IMR-90 (cell line): ENCODE results near the gene SRC. TPM values are rescaled to one million over a fixed set of nuclear protein-coding genes. Genes with fewer than 3 reads are reported as not detected.
"Not testable (repeated sequence)": the region's sequence is repeated elsewhere in the genome, so short reads cannot be mapped to it uniquely, and the experiment has no call there.

Source experiments
- ATAC-seq: fragments of 200-7000 bp; cut with Tn5 transposase; 2 replicates; pipeline ENCODE4 v1.9.1; 2020; ENCODE audit warnings: low read depth, mild to moderate bottlenecking, moderate library complexity
- BruUV-seq: library from RNA; stranded (reverse); fragments of 400-500 nt; replicated peaks from 2 replicates; lab custom pipeline; 2021; lab: Mats Ljungman, UMichigan
- CTCF ChIA-PET: fragments of 300-600 bp; formaldehyde crosslinking; extraction: SDS; loops from one replicate; lab custom pipeline; 2021; ENCODE audit warnings: antibody characterized with exemption; lab: Yijun Ruan, JAX
- POLR2A ChIA-PET: fragments of 300-600 bp; sonication (Branson Sonifier 250); formaldehyde crosslinking; loops from one replicate; lab custom pipeline; 2022; ENCODE audit warnings: antibody characterized with exemption; ENCODE audit not compliant: unreplicated experiment; lab: Charles Lee
- DNase-seq: peaks from one replicate; pipeline ENCODE4 v3.0.0; 2013
- H2AFZ ChIP-seq: replicated peaks from 2 replicates; pipeline ENCODE3; 2013; ENCODE audit warnings: low read length, mild to moderate bottlenecking; ENCODE audit not compliant: poor library complexity
- H2AK5ac ChIP-seq: 2 replicates; pipeline ENCODE4 v1.6.1; 2013; ENCODE audit warnings: low read depth, low read length, inconsistent platforms
- H2AK9ac ChIP-seq: replicated peaks from 2 replicates; pipeline ENCODE3; 2013; ENCODE audit warnings: mild to moderate bottlenecking, low read depth, low read length, moderate library complexity; ENCODE audit not compliant: poor library complexity
- H2BK120ac ChIP-seq: 2 replicates; pipeline ENCODE4 v1.6.1; 2013; ENCODE audit warnings: low read depth, low read length, inconsistent platforms
- H2BK15ac ChIP-seq: 3 replicates; pipeline ENCODE4 v1.6.1; 2013; ENCODE audit warnings: low read depth, low read length, inconsistent platforms
- H2BK20ac ChIP-seq: 2 replicates; pipeline ENCODE4 v1.6.1; 2013; ENCODE audit warnings: low read depth, mild to moderate bottlenecking, inconsistent platforms, low read length, moderate library complexity
- H2BK5ac ChIP-seq: 2 replicates; pipeline ENCODE4 v1.6.1; 2013; ENCODE audit warnings: mild to moderate bottlenecking, low read depth, low read length, inconsistent platforms; ENCODE audit not compliant: poor library complexity, severe bottlenecking
- H3K14ac ChIP-seq: replicated peaks from 2 replicates; pipeline ENCODE4 v1.6.1; 2013; ENCODE audit warnings: low read depth, low read length, inconsistent platforms
- H3K18ac ChIP-seq: 2 replicates; pipeline ENCODE4 v1.6.1; 2013; ENCODE audit warnings: low read depth, low read length, control low read depth
- H3K23ac ChIP-seq: 2 replicates; pipeline ENCODE4 v1.6.1; 2013; ENCODE audit warnings: low read depth, low read length, inconsistent platforms
- H3K27ac ChIP-seq: 2 replicates; pipeline ENCODE4 v1.5.1; 2013; ENCODE audit warnings: mild to moderate bottlenecking, control low read depth, low read length; ENCODE audit not compliant: insufficient read depth
- H3K27me3 ChIP-seq: 2 replicates; pipeline ENCODE4 v1.6.1; 2013; ENCODE audit warnings: low read length; ENCODE audit not compliant: control insufficient read depth, insufficient read depth
- H3K36me3 ChIP-seq: 2 replicates; pipeline ENCODE4 v1.6.1; 2013; ENCODE audit warnings: low read length, mixed read lengths; ENCODE audit not compliant: control insufficient read depth, insufficient read depth
- H3K4ac ChIP-seq: 2 replicates; pipeline ENCODE4 v1.6.1; 2013; ENCODE audit warnings: low read depth, low read length, inconsistent platforms
- H3K4me1 ChIP-seq: 2 replicates; pipeline ENCODE4 v1.6.1; 2013; ENCODE audit warnings: low read length, mixed read lengths; ENCODE audit not compliant: control insufficient read depth, insufficient read depth
- H3K4me2 ChIP-seq: 2 replicates; pipeline ENCODE4 v1.6.1; 2013; ENCODE audit warnings: low read depth, mild to moderate bottlenecking, control low read depth, low read length, moderate library complexity
- H3K4me3 ChIP-seq: 2 replicates; pipeline ENCODE4 v1.5.1; 2013; ENCODE audit warnings: low read depth, mild to moderate bottlenecking, control low read depth, low read length, moderate library complexity; ENCODE audit not compliant: insufficient read depth
- H3K56ac ChIP-seq: 2 replicates; pipeline ENCODE4 v1.6.1; 2013; ENCODE audit warnings: low read length, inconsistent platforms; ENCODE audit not compliant: insufficient read depth; ENCODE audit errors: extremely low read depth
- H3K79me1 ChIP-seq, 2 experiments: 2 replicates each; pipeline ENCODE4 v1.6.1; 2013; ENCODE audit warnings: low read length in 2 of 2, inconsistent platforms in 1 of 2, low read depth in 1 of 2
- H3K9ac ChIP-seq: 2 replicates; pipeline ENCODE4 v1.6.1; 2013; ENCODE audit warnings: low read depth, low read length, control low read depth
- H3K9me1 ChIP-seq: 2 replicates; pipeline ENCODE4 v1.6.1; 2013; ENCODE audit warnings: low read length, inconsistent platforms; ENCODE audit not compliant: insufficient read depth
- H3K9me3 ChIP-seq: 2 replicates; pipeline ENCODE4 v1.6.1; 2013; ENCODE audit warnings: low read length; ENCODE audit not compliant: control insufficient read depth, insufficient read depth
- H4K20me1 ChIP-seq: 2 replicates; pipeline ENCODE4 v1.6.1; 2013; ENCODE audit warnings: low read length, inconsistent platforms; ENCODE audit not compliant: insufficient read depth
- H4K5ac ChIP-seq: 2 replicates; pipeline ENCODE4 v1.6.1; 2013; ENCODE audit warnings: mild to moderate bottlenecking, low read depth, low read length, control low read depth
- H4K8ac ChIP-seq, 2 experiments: 2 replicates each; pipeline ENCODE4 v1.6.1; 2013; ENCODE audit warnings: low read depth in 2 of 2, low read length in 2 of 2, control low read depth in 1 of 2, inconsistent platforms in 1 of 2
- H4K91ac ChIP-seq: 2 replicates; pipeline ENCODE4 v1.6.1; 2013; ENCODE audit warnings: low read depth, low read length, inconsistent platforms; ENCODE audit not compliant: insufficient read depth
- WGBS, 2 experiments: methylation state at CpG; one replicate each; pipeline versions ENCODE4 v1.1.5 to v1.1.7; 2013; ENCODE audit warnings: missing lambda C conversion rate in 2 of 2; ENCODE audit not compliant: insufficient read length in 1 of 2; ENCODE audit errors: extremely low coverage in 2 of 2; 5-methylcytosine and 5-hydroxymethylcytosine counted together
- dilution Hi-C: fragments of 300-500 bp; cut with HindIII; formaldehyde crosslinking; loops from one replicate; pipeline ENCODE4 v1.14.3; 2018; ENCODE audit warnings: low sequenced_read_pairs; ENCODE audit not compliant: unreplicated experiment
- in situ Hi-C: fragments of 300-500 bp; cut with MboI; formaldehyde crosslinking; loops from 3 replicates; pipeline ENCODE4 v1.14.3; 2019; ENCODE audit warnings: low sequenced_read_pairs, inconsistent platforms, mixed read lengths
- intact Hi-C: fragments of 100-400 bp; cut with micrococcal nuclease; formaldehyde crosslinking; loops from 2 replicates; pipeline ENCODE4 v1.10.0; 2022
- polyA plus RNA-seq, 3 experiments: library from polyadenylated mRNA; depleted of rRNA; stranded (reverse); fragments of >200 nt; gene quantifications; 2 replicates each; pipeline ENCODE4 v1.2.3, GENCODE V29; 2012; ENCODE audit warnings: low replicate concordance in 1 of 3
- total RNA-seq: library from RNA; depleted of rRNA; stranded (reverse); fragments of >200 nt; gene quantifications from 2 replicates; pipeline ENCODE4 v1.2.3, GENCODE V29; 2012

The SRC gene
- total and polyA plus RNA-seq, 2 of the 4 experiments (the other 2 are of a cell fraction), result 7.0 to 24.2 TPM

DNA sequence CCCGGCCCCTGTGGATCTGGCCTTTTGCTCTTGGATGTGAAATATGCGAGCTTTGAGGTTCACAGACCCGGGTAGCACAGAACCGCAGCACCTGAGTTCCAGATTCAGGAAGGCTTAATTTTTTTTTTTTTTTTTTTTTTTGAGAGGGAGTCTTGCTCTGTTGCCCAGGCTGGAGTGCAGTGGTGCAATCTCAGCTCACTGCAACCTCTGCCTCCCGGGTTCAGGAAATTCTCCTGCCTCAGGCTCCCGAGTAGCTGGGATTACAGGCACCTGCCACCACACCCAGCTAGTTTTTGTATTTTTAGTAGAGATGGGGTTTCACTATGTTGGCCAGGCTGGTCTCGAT is 6.2 kb upstream of the SRC start:
- in situ Hi-C loops, intact Hi-C loops, H3K23ac ChIP-seq, POLR2A ChIA-PET, H2AK5ac ChIP-seq, H2AK9ac ChIP-seq, H2BK20ac ChIP-seq, H3K4me3 ChIP-seq, H3K18ac ChIP-seq, H3K36me3 ChIP-seq, H2BK120ac ChIP-seq, H3K27ac ChIP-seq, H3K9ac ChIP-seq, H3K4me2 ChIP-seq, H3K4ac ChIP-seq, H2BK5ac ChIP-seq, H3K4me1 ChIP-seq, H4K20me1 ChIP-seq, dilution Hi-C loops, H3K56ac ChIP-seq, H2BK15ac ChIP-seq, H2AFZ ChIP-seq, CTCF ChIA-PET, ATAC-seq, H3K14ac ChIP-seq, H4K91ac ChIP-seq, BruUV-seq, H4K5ac ChIP-seq, H3K79me1 ChIP-seq, H4K8ac ChIP-seq, H3K27me3 ChIP-seq, H3K9me3 ChIP-seq, DNase-seq: not testable (repeated sequence)
- peaks cover 11% of the 10 kb centered on the region for H3K9me1 ChIP-seq
- no CpG with 5 or more reads among the region's 7 CpGs for WGBS, 2 experiments
